Mucosa of stomach (tissue), 1 donor: Measurements from ENCODE around the gene LDB2.

Experiments
- H3K27me3 ChIP-seq: one replicate; pipeline ENCODE4 v1.7.0; 2013; ENCODE audit warnings: mild to moderate bottlenecking, low read length; ENCODE audit not compliant: control insufficient read depth, insufficient read depth
- H3K36me3 ChIP-seq: one replicate; pipeline ENCODE4 v1.7.0; 2013; ENCODE audit warnings: low read length; ENCODE audit not compliant: control insufficient read depth, insufficient read depth
- H3K4me1 ChIP-seq: one replicate; pipeline ENCODE4 v1.7.0; 2013; ENCODE audit warnings: mild to moderate bottlenecking, low read length; ENCODE audit not compliant: control insufficient read depth, insufficient read depth
- H3K4me3 ChIP-seq: one replicate; pipeline ENCODE4 v1.7.0; 2013; ENCODE audit warnings: low read length
- H3K9ac ChIP-seq: one replicate; pipeline ENCODE4 v1.7.0; 2013; ENCODE audit warnings: mild to moderate bottlenecking, low read length, moderate library complexity
- H3K9me3 ChIP-seq: one replicate; pipeline ENCODE4 v1.7.0; 2013; ENCODE audit warnings: mild to moderate bottlenecking, low read length, moderate library complexity; ENCODE audit not compliant: control insufficient read depth
- donor health status: Pancreatic carcinoma.

The LDB2 gene

DNA sequence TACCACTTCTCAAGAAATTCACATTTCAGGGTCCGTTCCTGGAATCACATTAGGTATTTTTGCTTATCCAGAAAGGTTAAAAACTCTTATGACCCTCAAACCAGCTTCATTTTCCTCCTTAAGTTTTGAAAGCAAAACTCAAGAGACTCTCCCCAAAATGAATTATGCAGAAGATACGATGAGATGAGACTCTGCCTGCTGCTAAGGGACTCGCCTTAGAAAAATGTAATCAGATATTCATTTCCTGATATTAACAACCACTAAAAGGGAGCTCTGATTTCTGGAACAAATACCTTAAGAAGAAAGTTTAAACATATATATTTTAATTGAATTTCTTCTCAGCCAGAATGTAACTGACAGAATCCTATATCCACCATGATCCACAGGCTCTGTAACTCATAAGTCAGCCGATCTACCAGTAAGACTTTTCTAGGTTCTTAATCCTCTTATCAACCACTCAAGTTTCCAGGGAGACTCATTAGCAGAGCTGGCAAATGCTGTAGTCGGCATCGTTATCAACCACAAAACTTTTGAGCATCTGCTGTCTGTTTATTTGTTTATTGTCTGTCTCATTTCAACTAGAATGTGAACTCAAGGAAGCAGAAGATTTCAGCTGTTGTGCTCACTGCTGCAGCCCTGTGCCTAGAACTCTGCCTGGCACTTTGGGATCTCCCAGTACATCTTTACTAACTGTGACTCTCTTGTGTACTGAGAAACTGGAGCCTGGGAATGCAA, 112.5 kb downstream of the LDB2 start:
- Histone ChIP-seq H3K36me3 (no peaks in the 10 kb centered on the region), H3K4me3 (no peak overlapping the region), H3K9ac (no peak overlapping the region), H3K27me3 (no peaks in the 10 kb centered on the region), H3K4me1 (no peaks in the 10 kb centered on the region), H3K9me3 (no peaks in the 10 kb centered on the region)

DNA sequence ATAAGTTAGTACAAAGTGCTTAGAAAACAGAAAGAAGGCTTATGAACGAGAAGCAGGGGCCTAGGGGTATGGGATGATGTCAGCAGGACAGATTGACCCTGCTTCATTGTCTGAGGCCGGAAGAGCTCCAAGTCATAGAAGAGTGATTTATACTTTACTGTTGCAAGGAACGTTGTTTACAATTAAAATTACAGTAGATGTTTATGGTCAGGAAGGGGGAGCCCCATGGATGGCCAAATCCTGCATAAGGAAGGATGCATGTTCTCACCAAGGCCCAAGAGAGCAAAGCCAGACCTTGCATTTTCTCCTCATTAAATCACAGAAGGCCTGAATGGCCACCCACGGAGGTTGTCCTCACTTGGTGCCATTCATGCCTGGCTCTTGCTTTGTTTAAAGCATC, 115.3 kb downstream of the LDB2 start:
- Histone ChIP-seq H3K9me3 (no peaks in the 10 kb centered on the region), H3K27me3 (no peaks in the 10 kb centered on the region), H3K4me3 (no peak overlapping the region), H3K4me1 (no peaks in the 10 kb centered on the region), H3K9ac (no peak overlapping the region), H3K36me3 (no peaks in the 10 kb centered on the region)

DNA sequence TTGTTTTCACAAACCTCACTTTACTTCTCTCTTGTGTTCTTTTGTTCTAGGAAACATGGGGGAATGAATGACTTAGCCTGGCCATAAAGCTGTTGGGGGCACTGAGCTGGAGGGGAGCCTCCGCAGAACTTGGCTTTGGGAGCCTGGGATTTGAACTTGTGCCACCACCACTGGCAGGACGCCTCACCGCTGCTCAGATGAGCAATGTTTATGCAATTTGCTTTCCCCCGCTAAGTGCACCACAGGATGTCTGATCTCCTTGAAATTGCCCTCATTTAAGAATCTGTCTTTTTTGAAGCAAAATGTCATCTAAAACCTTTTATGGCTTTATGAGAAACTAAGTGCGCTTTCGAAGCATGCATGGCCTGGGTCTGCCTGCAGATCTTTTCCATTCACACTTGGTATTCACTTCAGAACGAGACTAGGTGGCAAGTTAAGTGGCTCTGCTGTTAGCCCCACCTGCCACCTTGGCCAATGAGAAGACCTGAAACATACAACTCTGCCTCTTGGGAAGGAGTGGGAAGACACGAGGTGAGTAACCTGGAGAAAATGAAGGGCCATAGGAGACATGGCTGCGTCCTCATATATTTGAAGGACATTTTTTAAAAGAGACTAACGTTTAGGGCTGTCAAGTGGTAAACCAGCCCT, 119.3 kb downstream of the LDB2 start:
- no peaks in the 10 kb centered on the region for H3K9me3 ChIP-seq
- H3K9ac ChIP-seq, result no peak overlapping the region
- no peak overlapping the region for H3K4me3 ChIP-seq
- peaks cover 5% of the 10 kb centered on the region for H3K4me1 ChIP-seq
- H3K27me3 ChIP-seq, result no peaks in the 10 kb centered on the region
- no peaks in the 10 kb centered on the region for H3K36me3 ChIP-seq

DNA sequence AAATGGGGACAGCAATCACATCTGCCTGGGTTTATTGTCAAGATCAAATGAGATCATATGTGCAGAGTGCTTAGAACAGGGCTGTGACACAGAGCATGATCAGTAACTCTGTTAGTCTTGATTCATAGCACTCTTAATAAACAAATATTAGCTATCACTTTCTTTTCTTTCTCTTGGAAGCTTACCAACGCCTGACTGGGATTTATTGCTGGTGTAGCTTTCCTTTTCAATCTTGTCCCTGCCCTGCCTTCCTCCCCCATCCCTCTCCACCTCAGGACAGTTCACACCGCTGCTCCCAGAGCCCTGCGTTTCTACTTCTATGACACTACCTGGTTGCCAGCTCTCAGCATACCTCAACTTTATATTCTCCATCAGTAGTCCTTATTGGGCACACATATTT, 120.7 kb downstream of the LDB2 start:
- Histone ChIP-seq H3K27me3 (no peaks in the 10 kb centered on the region), H3K9ac (no peak overlapping the region), H3K36me3 (no peaks in the 10 kb centered on the region), H3K4me3 (no peak overlapping the region), H3K4me1 (peaks cover 5% of the 10 kb centered on the region), H3K9me3 (no peaks in the 10 kb centered on the region)

DNA sequence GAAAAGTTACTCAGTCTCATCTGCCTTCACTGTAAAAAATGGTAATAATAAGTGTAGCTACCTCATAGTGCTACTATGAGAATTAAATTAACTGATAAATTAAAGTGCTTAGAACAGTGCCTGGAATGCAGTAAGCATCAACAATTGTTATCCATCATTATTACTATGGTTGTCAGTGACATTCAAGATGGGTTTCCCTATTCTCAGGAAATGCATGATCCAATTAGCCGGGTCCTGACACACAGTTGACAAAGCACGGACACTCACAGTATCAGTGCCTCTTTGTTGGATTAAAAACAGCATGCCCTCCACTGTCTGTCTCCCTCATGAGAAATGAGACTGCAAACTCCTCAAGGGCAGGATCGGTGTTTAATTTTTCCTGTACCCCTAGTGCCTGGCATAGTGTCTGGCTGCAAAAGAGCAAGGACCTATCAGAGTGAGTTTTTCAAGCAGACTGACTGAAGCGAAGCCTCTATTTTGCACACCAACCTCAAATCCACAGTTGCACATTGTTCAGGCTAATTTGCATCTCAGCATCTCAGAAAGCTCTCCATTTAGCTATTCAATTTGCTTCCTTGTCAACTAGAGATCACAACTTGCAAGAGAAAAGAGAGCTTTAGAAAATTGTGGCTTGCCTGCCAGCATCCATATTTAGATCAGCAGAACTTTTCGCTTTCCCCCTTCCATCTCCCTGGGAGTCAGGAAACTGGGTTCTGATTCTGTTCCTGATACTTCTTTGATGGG, 122.9 kb downstream of the LDB2 start:
- Histone ChIP-seq H3K4me1 (peaks cover 9% of the 10 kb centered on the region), H3K4me3 (no peak overlapping the region), H3K9me3 (no peaks in the 10 kb centered on the region), H3K36me3 (no peaks in the 10 kb centered on the region), H3K9ac (no peak overlapping the region), H3K27me3 (no peaks in the 10 kb centered on the region)

DNA sequence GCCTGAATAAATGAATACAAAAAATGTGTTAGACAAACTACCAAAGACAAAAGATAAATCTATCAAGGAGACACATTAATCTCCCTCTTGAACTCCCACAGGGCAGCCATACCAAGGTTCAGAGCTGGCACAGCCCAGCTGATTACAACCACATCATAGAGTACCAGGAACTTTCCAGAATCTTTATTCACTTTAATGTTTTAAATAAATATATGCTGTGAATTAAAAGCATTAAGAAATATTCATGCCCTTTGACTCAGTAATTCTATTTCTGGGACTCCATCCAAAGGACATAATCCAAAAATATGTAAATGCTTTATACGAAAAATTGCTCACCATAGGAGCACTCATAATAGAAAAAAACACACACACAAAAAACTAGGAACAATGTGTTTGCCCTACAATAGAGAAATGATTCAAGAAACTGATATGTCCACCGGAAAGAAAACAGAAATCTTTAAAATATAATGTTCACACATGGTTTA, 126.0 kb downstream of the LDB2 start:
- Histone ChIP-seq H3K4me3 (no peak overlapping the region), H3K9me3 (no peaks in the 10 kb centered on the region), H3K36me3 (no peaks in the 10 kb centered on the region), H3K9ac (no peak overlapping the region), H3K4me1 (peaks cover 6% of the 10 kb centered on the region), H3K27me3 (no peaks in the 10 kb centered on the region)

DNA sequence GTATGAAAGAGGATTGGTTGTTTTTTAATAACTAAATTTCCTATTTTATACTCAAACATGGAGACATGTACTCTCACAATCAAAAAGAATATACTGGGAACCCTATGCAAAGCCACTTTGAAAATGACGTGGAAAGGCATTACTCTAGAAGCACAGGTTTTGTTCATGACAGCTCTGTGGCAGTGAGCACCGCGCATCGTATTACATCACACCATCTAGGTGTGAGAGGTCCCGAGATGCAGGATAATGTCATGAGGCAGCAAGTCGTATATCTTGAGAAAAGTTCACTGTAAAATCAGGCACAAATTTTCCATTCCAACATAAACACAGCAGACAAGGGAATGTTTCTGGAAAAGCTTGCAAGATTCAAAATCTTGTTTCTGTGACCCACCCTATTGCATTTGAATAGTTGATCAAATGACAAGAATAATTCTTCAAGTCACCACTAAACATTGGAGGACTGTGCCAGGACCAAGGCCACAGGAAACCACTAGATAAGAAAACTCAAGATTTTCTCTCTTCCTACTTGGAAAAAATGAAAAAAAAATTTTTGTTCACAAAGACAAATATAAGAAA, 127.6 kb downstream of the LDB2 start:
- peaks cover 4% of the 10 kb centered on the region for H3K4me1 ChIP-seq
- no peak overlapping the region for H3K4me3 ChIP-seq
- no peak overlapping the region for H3K9ac ChIP-seq
- H3K27me3 ChIP-seq, result no peaks in the 10 kb centered on the region
- no peaks in the 10 kb centered on the region for H3K36me3 ChIP-seq
- no peaks in the 10 kb centered on the region for H3K9me3 ChIP-seq

DNA sequence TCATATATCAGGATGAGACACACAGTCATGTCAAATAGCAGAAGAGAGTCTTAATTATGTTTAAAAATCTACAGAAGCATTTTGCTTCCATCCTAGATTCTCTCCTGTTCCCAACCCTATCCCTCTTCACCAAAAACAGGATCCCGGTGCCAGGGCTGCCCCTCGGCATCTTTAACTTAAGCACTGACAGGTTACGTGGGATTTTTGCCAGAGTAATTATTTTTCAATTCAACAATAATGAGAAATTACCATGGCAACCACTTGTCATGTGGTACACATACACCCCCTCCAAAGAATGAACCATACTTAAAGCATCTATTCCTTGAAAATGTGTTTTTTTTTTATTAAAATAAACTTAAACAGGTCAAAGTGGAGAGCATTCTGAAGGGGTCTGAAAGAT, 130.6 kb downstream of the LDB2 start:
- Histone ChIP-seq H3K9me3 (no peaks in the 10 kb centered on the region), H3K9ac (no peak overlapping the region), H3K27me3 (no peaks in the 10 kb centered on the region), H3K4me1 (peaks cover 4% of the 10 kb centered on the region), H3K4me3 (no peak overlapping the region), H3K36me3 (no peaks in the 10 kb centered on the region)

DNA sequence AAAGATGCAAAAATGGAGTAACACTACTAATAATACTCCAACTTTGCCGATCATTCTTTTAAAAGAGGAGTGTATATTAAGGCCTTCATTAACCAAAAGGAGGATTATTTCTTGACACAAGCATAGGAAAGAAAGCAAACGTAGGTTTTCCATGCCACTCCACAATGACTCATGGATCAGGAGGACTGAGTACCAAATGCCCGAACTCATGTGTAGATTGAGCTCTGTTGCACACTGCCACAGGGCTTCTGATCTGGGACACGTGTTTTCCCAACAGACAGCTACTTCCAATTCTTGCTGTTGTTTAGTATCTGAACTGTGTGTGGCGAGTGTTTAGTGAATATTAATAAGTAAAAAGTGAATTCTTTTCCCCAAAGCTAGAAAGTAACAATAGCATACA, 131.2 kb downstream of the LDB2 start:
- no peak overlapping the region for H3K9ac ChIP-seq
- H3K9me3 ChIP-seq, result no peaks in the 10 kb centered on the region
- H3K27me3 ChIP-seq, result no peaks in the 10 kb centered on the region
- no peak overlapping the region for H3K4me3 ChIP-seq
- H3K36me3 ChIP-seq, result no peaks in the 10 kb centered on the region
- peaks cover 4% of the 10 kb centered on the region for H3K4me1 ChIP-seq

DNA sequence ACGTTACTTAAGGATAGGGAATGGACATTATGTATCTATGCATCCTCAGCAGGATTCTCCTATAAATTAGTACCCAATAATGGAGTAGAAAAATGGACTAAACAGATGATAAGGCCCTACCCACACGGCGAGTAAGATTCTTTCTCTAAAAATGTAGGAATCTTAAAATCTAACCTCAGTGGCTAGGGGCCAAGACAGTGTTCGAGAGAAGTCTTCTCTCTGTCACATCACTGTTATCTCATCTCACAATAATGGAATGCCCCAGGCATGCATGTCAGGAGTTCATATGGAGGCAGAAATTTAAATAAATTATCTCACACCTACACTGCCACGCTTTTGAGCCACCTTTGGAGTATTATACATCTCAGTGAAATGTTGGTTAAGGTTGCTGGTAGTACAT, 132.9 kb downstream of the LDB2 start:
- no peaks in the 10 kb centered on the region for H3K27me3 ChIP-seq
- no peaks in the 10 kb centered on the region for H3K9me3 ChIP-seq
- no peak overlapping the region for H3K4me3 ChIP-seq
- no peaks in the 10 kb centered on the region for H3K4me1 ChIP-seq
- no peaks in the 10 kb centered on the region for H3K36me3 ChIP-seq
- no peak overlapping the region for H3K9ac ChIP-seq

DNA sequence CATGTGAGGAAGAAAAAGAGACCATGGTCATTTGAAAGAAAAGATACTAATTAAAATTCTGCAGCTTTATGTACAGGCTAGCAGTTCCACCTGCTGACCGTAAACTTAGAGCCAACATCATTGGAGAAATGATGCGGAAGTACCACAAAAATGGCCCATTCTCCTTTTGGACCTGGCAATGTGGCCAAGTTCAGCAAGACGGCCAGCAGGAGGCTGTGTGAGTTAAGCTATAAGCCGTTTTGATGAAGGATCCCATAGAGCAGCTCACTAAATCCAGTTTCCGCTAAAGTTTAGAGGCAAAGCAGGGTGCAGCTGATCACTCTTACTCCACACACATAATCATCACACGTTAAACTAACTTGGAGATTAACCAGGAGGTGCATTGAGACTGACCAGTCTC, 133.8 kb downstream of the LDB2 start:
- H3K27me3 ChIP-seq, result no peaks in the 10 kb centered on the region
- H3K4me3 ChIP-seq, result no peak overlapping the region
- no peaks in the 10 kb centered on the region for H3K36me3 ChIP-seq
- H3K9ac ChIP-seq, result no peak overlapping the region
- no peaks in the 10 kb centered on the region for H3K4me1 ChIP-seq
- H3K9me3 ChIP-seq, result no peaks in the 10 kb centered on the region
